GM12878 (cell line): ENCODE measurements around the gene TMEM229B. TPM values are rescaled to one million over a fixed set of nuclear protein-coding genes. Genes with fewer than 3 reads are reported as not detected.

Source experiments
- ATAC-seq: fragments of 200-7000 bp; cut with Tn5 transposase; 3 replicates; pipeline ENCODE4 v1.9.1; 2020; ENCODE audit warnings: mild to moderate bottlenecking, moderate library complexity
- BruUV-seq: library from RNA; stranded (reverse); fragments of 400-500 nt; replicated peaks from 2 replicates; lab custom pipeline; 2021; lab: Mats Ljungman, UMichigan
- CTCF ChIA-PET: fragments of 300-600 bp; sonication (Branson Sonifier 250); formaldehyde crosslinking; extraction: SDS; loops from one replicate; lab custom pipeline; 2021; ENCODE audit warnings: inconsistent platforms; lab: Yijun Ruan, JAX
- POLR2A ChIA-PET: fragments of 350-600 bp; formaldehyde crosslinking; extraction: SDS; loops from one replicate; lab custom pipeline; 2021; ENCODE audit warnings: inconsistent platforms; lab: Charles Lee
- RAD21 ChIA-PET: fragments of 300-600 bp; sonication (Branson Sonifier 250); formaldehyde crosslinking; loops from one replicate; lab custom pipeline; 2023; ENCODE audit warnings: antibody characterized with exemption; ENCODE audit not compliant: unreplicated experiment; lab: Charles Lee
- SMC1A ChIA-PET: fragments of 300-600 bp; sonication (Branson Sonifier 250); formaldehyde crosslinking; loops from one replicate; lab custom pipeline; 2023; ENCODE audit not compliant: unreplicated experiment, uncharacterized antibody; lab: Charles Lee
- DNase-seq: peaks from one replicate; pipeline ENCODE4 v3.0.0-alpha.2; 2011; ENCODE audit warnings: low read depth, low spot score
- FAIRE-seq: peaks from 3 replicates; lab custom pipeline; 2011; peaks lifted over from hg19 to GRCh38; lab: Jason Lieb, UNC
- H2AFZ ChIP-seq: 2 replicates; pipeline ENCODE4 v1.6.0; 2011; ENCODE audit warnings: low read depth, low read length, control low read depth; ENCODE audit not compliant: control insufficient read depth
- H3K27ac ChIP-seq: 2 replicates; pipeline ENCODE4 v1.5.1; 2011; ENCODE audit warnings: control low read depth; ENCODE audit not compliant: control insufficient read depth, insufficient read depth
- H3K27me3 ChIP-seq, 2 experiments: replicated peaks in 1 of 2; 2 replicates each; pipeline versions ENCODE4 v1.6.0 to v1.6.1; 2011; ENCODE audit warnings: low read length in 1 of 2; ENCODE audit not compliant: control insufficient read depth in 2 of 2, insufficient read depth in 2 of 2
- H3K36me3 ChIP-seq, 2 experiments: 2 replicates each; pipeline ENCODE4 v1.5.1; 2011; ENCODE audit warnings: low read length in 1 of 2; ENCODE audit not compliant: control insufficient read depth in 2 of 2, insufficient read depth in 2 of 2
- H3K4me1 ChIP-seq: 2 replicates; pipeline ENCODE4 v1.6.1; 2011; ENCODE audit warnings: mild to moderate bottlenecking, low read length, moderate library complexity, mixed read lengths; ENCODE audit not compliant: control insufficient read depth, insufficient read depth
- H3K4me2 ChIP-seq: 2 replicates; pipeline ENCODE4 v1.6.0; 2011; ENCODE audit warnings: control low read depth; ENCODE audit not compliant: control insufficient read depth, insufficient read depth
- H3K4me3 ChIP-seq: fragments of 200-600 bp; sonication (generic); 2 replicates; pipeline ENCODE4 v1.5.1; 2016
- H3K79me2 ChIP-seq: 2 replicates; pipeline ENCODE4 v1.6.0; 2011; ENCODE audit warnings: low read length; ENCODE audit not compliant: control insufficient read depth, insufficient read depth
- H3K9ac ChIP-seq: 2 replicates; pipeline ENCODE4 v1.8.0; 2011; ENCODE audit warnings: low read length, control low read depth, mixed read lengths; ENCODE audit not compliant: control insufficient read depth, insufficient read depth
- H3K9me3 ChIP-seq: replicated peaks from 3 replicates; pipeline ENCODE4 v1.5.1; 2011; ENCODE audit warnings: mild to moderate bottlenecking, low read length; ENCODE audit not compliant: control insufficient read depth, insufficient read depth
- H4K20me1 ChIP-seq: 2 replicates; pipeline ENCODE4 v1.6.0; 2011; ENCODE audit not compliant: control insufficient read depth, insufficient read depth
- ESRRA ChIP-seq: IDR thresholded peaks from 2 replicates; pipeline ENCODE4 v1.6.1; 2012; ENCODE audit warnings: mild to moderate bottlenecking, low read length, improper control_type of control experiment
- GATAD2B ChIP-seq: fragments of 450-650 bp; conservative IDR thresholded peaks from 2 replicates; pipeline ENCODE4 v1.6.1; 2017; ENCODE audit warnings: low read depth, mild to moderate bottlenecking, moderate library complexity
- KDM1A ChIP-seq: fragments of 200-600 bp; sonication (generic); IDR thresholded peaks from 2 replicates; pipeline ENCODE4 v1.6.1; 2016; ENCODE audit warnings: borderline replicate concordance
- MYC ChIP-seq: IDR thresholded peaks from 2 replicates; pipeline ENCODE4 v1.6.1; 2011; ENCODE audit warnings: mild to moderate bottlenecking, low read length, moderate library complexity, inconsistent platforms; ENCODE audit not compliant: insufficient read depth, insufficient replicate concordance, insufficient read length, severe bottlenecking
- NBN ChIP-seq: fragments of 450-650 bp; IDR thresholded peaks from 2 replicates; pipeline ENCODE4 v1.6.1; 2016
- NR2C1 ChIP-seq: fragments of 450-650 bp; IDR thresholded peaks from 2 replicates; pipeline ENCODE4 v1.6.1; 2017; ENCODE audit warnings: antibody characterized with exemption, mild to moderate bottlenecking, moderate library complexity
- RCOR1 ChIP-seq: conservative IDR thresholded peaks from 2 replicates; pipeline ENCODE4 v1.6.1; 2012; ENCODE audit warnings: low read depth, low read length, improper control_type of control experiment
- REST ChIP-seq: IDR thresholded peaks from 2 replicates; pipeline ENCODE4 v1.6.1; 2012; ENCODE audit warnings: mild to moderate bottlenecking, low read depth, low read length
- SMARCA5 ChIP-seq: fragments of 450-650 bp; IDR thresholded peaks from 2 replicates; pipeline ENCODE4 v1.6.1; 2017; ENCODE audit warnings: mild to moderate bottlenecking
- SP1 ChIP-seq: IDR thresholded peaks from one replicate; pipeline ENCODE4 v1.6.1; 2011; ENCODE audit warnings: low read depth, low read length
- TARDBP ChIP-seq: IDR thresholded peaks from 2 replicates; pipeline ENCODE4 v1.6.1; 2016; ENCODE audit warnings: borderline replicate concordance
- WGBS: methylation state at CpG from one replicate; pipeline ENCODE4 v1.1.6; 2016; ENCODE audit warnings: low lambda C conversion rate; ENCODE audit not compliant: insufficient replicate concordance, insufficient coverage; ENCODE audit errors: missing lambda C conversion rate; 5-methylcytosine and 5-hydroxymethylcytosine counted together
- in situ Hi-C: fragments of 300-500 bp; cut with MboI; formaldehyde crosslinking; loops from 9 replicates; pipeline ENCODE4 v1.14.3; 2018; ENCODE audit warnings: mixed read lengths
- intact Hi-C: fragments of 100-400 bp; cut with micrococcal nuclease; formaldehyde crosslinking; loops from one replicate; pipeline ENCODE4 v1.14.2; 2022; ENCODE audit not compliant: unreplicated experiment
- polyA plus RNA-seq, 11 experiments: library from polyadenylated mRNA; depleted of rRNA in 4 of 11; unstranded in 6 of 11; stranded (reverse) in 5 of 11; fragments of >200 nt; fragmentation: Nextera tagmentation in 4 of 11; fragmentation: Illumina TruSeq in 1 of 11; extraction: Ambion mirVana in 4 of 11; extraction: Trizol in 1 of 11; gene quantifications; 1 replicate in 1 of 11; 2 replicates in 10 of 11; pipeline versions ENCODE4 v1.2.1 to v1.2.3, GENCODE V29; 2011 to 2016; ENCODE audit warnings: inconsistent platforms in 2 of 11, missing spikeins in 2 of 11, low read depth in 1 of 11
- total RNA-seq, 4 experiments: library from RNA; depleted of rRNA in 3 of 4; stranded (reverse); fragments of >200 nt in 3 of 4; fragmentation: Illumina TruSeq in 1 of 4; extraction: Trizol in 1 of 4; gene quantifications; 2 replicates each; pipeline versions ENCODE4 v1.2.1 to v1.2.3, GENCODE V29; 2013 to 2021

TMEM229B gene
- total and polyA plus RNA-seq, 10 of the 15 experiments (the other 5 are each of a cell fraction or from before 2014, with no cell fraction given), result 0.24 to 5.3 (median 1.7) TPM

- no peak for ATAC-seq
- no peak overlapping the region for H2AFZ ChIP-seq
- H3K9me3 ChIP-seq, result no peaks in the 10 kb centered on the region
- RAD21 ChIA-PET, result interaction anchor here (1.4 to 3.3 kb wide), 4 partner anchors 46 to 179 kb away, joined by 3 to 42 read pairs (median 16); no protein-coding TSS in a partner anchor
- H3K27me3 ChIP-seq, result peaks cover 0 to 11% of the 10 kb centered on the region in 2 experiments; a peak in 1 of 4 replicates
- 57% methylated on average over 4 of the region's 4 CpGs for WGBS
- BruUV-seq, result no TSS peak
- CTCF ChIA-PET, result interaction anchor here (0.6 to 5.5 kb wide), 14 partner anchors 7 to 1096 kb away, joined by 3 to 106 read pairs (median 10); partner anchors contain the start of gene TMEM229B
- no peak for FAIRE-seq
- POLR2A ChIA-PET, result no interaction called here
- SMC1A ChIA-PET, result interaction anchor here (0.6 to 5.3 kb wide), 5 partner anchors 31 to 179 kb away, joined by 3 to 54 read pairs (median 32); no protein-coding TSS in a partner anchor
- no peak overlapping the region for H3K27ac ChIP-seq
- intact Hi-C loops, result no loop called here
- H3K9ac ChIP-seq, result no peak overlapping the region
- no peak overlapping the region for H3K4me2 ChIP-seq
- TF ChIP-seq KDM1A (no peak), NBN (no peak)
- no peak for DNase-seq
- H3K4me3 ChIP-seq, result no peak overlapping the region
- no peaks in the 10 kb centered on the region for H3K79me2 ChIP-seq
- no peaks in the 10 kb centered on the region for H4K20me1 ChIP-seq
- no peaks in the 10 kb centered on the region for H3K36me3 ChIP-seq
- H3K4me1 ChIP-seq, result no peaks in the 10 kb centered on the region
- in situ Hi-C loops, result no loop called here
These were observed 36.9 kb upstream of the TMEM229B start for GRCh38 chr14:67525389-67525788.

DNA sequence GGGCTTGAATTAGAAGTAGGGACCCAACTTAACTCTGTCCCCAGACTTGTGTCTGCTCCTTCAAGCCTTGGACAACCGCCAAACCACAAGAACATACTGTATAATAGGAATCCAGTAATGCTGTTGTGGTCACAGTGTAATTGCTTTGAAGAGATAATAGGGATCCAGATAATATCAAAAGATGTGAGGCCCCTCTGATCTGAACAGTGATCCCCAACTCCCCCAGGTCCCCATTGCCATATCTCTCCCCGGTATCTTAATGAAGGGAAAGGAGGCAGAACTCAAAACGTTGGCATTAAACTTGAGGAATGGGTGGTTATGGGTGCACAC is 36.1 kb upstream of the TMEM229B start:
- Histone ChIP-seq H3K79me2 (no peaks in the 10 kb centered on the region), H3K9me3 (no peaks in the 10 kb centered on the region), H3K4me3 (no peak overlapping the region), H3K9ac (no peak overlapping the region), H3K4me2 (no peak overlapping the region), H4K20me1 (no peaks in the 10 kb centered on the region), H3K27me3 (peaks cover 0 to 11% of the 10 kb centered on the region in 2 experiments; a peak in 1 of 4 replicates), H3K36me3 (no peaks in the 10 kb centered on the region), H3K27ac (no peak overlapping the region), H2AFZ (no peak overlapping the region), H3K4me1 (no peaks in the 10 kb centered on the region)
- ATAC-seq, result no peak
- intact Hi-C loops (no loop called here), in situ Hi-C loops (no loop called here)
- no peak for TF ChIP-seq NR2C1
- no peak for TF ChIP-seq ESRRA
- no peak for TF ChIP-seq RCOR1
- no peak for TF ChIP-seq SP1
- no peak for TF ChIP-seq REST
- no peak for TF ChIP-seq MYC
- TF ChIP-seq SMARCA5, result no peak
- no peak for TF ChIP-seq GATAD2B
- TF ChIP-seq TARDBP, result no peak
- BruUV-seq, result no TSS peak
- SMC1A ChIA-PET, result interaction anchor here (5.3 kb wide), 1 partner anchor 98 kb away, joined by 42 read pairs; no protein-coding TSS in a partner anchor
- POLR2A ChIA-PET, result interaction anchor here (0.6 kb wide), 1 partner anchor 777 kb away, joined by 3 read pairs; no protein-coding TSS in a partner anchor
- CTCF ChIA-PET, result interaction anchor here (0.7 to 5.5 kb wide), 5 partner anchors 11 to 179 kb away, joined by 3 to 106 read pairs (median 35); no protein-coding TSS in a partner anchor
- no peak for DNase-seq
- RAD21 ChIA-PET, result interaction anchor here (1.4 to 1.6 kb wide), 2 partner anchors 88 to 180 kb away, joined by 3 to 6 read pairs; no protein-coding TSS in a partner anchor
- 16% methylated on average over 3 of the region's 3 CpGs for WGBS
- no peak for FAIRE-seq
